Loucy (cell line): Measurements from ENCODE around the gene ZFYVE28.

Experiments
- H2AFZ ChIP-seq: fragments of 200-600 bp; sonication (generic); 2 replicates; pipeline ENCODE4 v1.6.0; 2016; ENCODE audit warnings: antibody characterized with exemption, mild to moderate bottlenecking, low read length, moderate library complexity
- H3F3A ChIP-seq: fragments of 200-600 bp; 2 replicates; pipeline ENCODE4 v1.6.0; 2016; ENCODE audit warnings: antibody characterized with exemption, low read depth, mild to moderate bottlenecking
- H3K27me3 ChIP-seq: fragments of 200-600 bp; sonication (generic); 2 replicates; pipeline ENCODE4 v1.6.1; 2014; ENCODE audit warnings: low read length, mild to moderate bottlenecking; ENCODE audit not compliant: insufficient read depth, poor library complexity, severe bottlenecking
- H3K36me3 ChIP-seq: fragments of 200-600 bp; sonication (generic); 2 replicates; pipeline ENCODE4 v1.6.1; 2016; ENCODE audit warnings: low read length; ENCODE audit not compliant: insufficient read depth
- H3K4me1 ChIP-seq: fragments of 200-600 bp; sonication (generic); 2 replicates; pipeline ENCODE4 v1.5.1; 2014; ENCODE audit warnings: low read length, mild to moderate bottlenecking; ENCODE audit not compliant: insufficient read depth, poor library complexity, severe bottlenecking
- H3K4me2 ChIP-seq: fragments of 200-600 bp; sonication (generic); 2 replicates; pipeline ENCODE4 v1.6.0; 2014; ENCODE audit warnings: antibody characterized with exemption, low read length, low read depth, mild to moderate bottlenecking; ENCODE audit not compliant: poor library complexity, severe bottlenecking
- H3K4me3 ChIP-seq: fragments of 200-600 bp; sonication (generic); 2 replicates; pipeline ENCODE4 v1.5.1; 2014; ENCODE audit warnings: low read length, mild to moderate bottlenecking, mixed read lengths; ENCODE audit not compliant: poor library complexity, severe bottlenecking
- H3K79me2 ChIP-seq: fragments of 200-600 bp; sonication (generic); 2 replicates; pipeline ENCODE4 v1.6.1; 2014; ENCODE audit warnings: low read length; ENCODE audit not compliant: insufficient read depth
- H3K9ac ChIP-seq: fragments of 200-600 bp; sonication (generic); 2 replicates; pipeline ENCODE4 v1.6.0; 2014; ENCODE audit warnings: mild to moderate bottlenecking, low read depth, low read length, moderate library complexity; ENCODE audit not compliant: poor library complexity, severe bottlenecking
- H3K9me2 ChIP-seq: fragments of 200-600 bp; sonication (generic); replicated peaks from 2 replicates; pipeline ENCODE4 v1.6.1; 2016; ENCODE audit warnings: low read depth, low read length, mixed read lengths
- H3K9me3 ChIP-seq: fragments of 200-600 bp; sonication (generic); 2 replicates; pipeline ENCODE4 v1.6.1; 2014; ENCODE audit warnings: mild to moderate bottlenecking, antibody characterized with exemption, low read length, low read depth; ENCODE audit not compliant: insufficient read depth
- H4K20me1 ChIP-seq: fragments of 200-600 bp; sonication (generic); 2 replicates; pipeline ENCODE4 v1.6.0; 2014; ENCODE audit warnings: antibody characterized with exemption, low read length, mild to moderate bottlenecking; ENCODE audit not compliant: insufficient read depth, poor library complexity, severe bottlenecking
- CTCF ChIP-seq: fragments of 200-600 bp; sonication (generic); conservative IDR thresholded peaks from 2 replicates; pipeline ENCODE4 v1.5.1; 2014; ENCODE audit warnings: mild to moderate bottlenecking, antibody characterized with exemption, low read length
- EZH2phosphoT487 ChIP-seq: fragments of 200-600 bp; IDR thresholded peaks from 2 replicates; pipeline ENCODE4 v1.6.1; 2018; ENCODE audit warnings: antibody characterized with exemption, mild to moderate bottlenecking, moderate library complexity, borderline replicate concordance

The ZFYVE28 gene

GRCh38 chr4:2332976-2333319, 85.5 kb downstream of the ZFYVE28 start:
- Histone ChIP-seq H3K4me3 (no peak overlapping the region), H2AFZ (no peak overlapping the region), H3K36me3 (no peaks in the 10 kb centered on the region), H3K4me1 (no peaks in the 10 kb centered on the region), H3F3A (no peaks in the 10 kb centered on the region), H3K9me2 (no peaks in the 10 kb centered on the region), H3K79me2 (no peaks in the 10 kb centered on the region), H3K9me3 (no peaks in the 10 kb centered on the region), H3K9ac (no peak overlapping the region), H3K27me3 (no peaks in the 10 kb centered on the region), H3K4me2 (no peak overlapping the region), H4K20me1 (no peaks in the 10 kb centered on the region)
- no peak for TF ChIP-seq EZH2phosphoT487
- no peak for TF ChIP-seq CTCF

GRCh38 chr4:2332201-2332975, 86.1 kb downstream of the ZFYVE28 start:
- H3K4me3 ChIP-seq = no peak overlapping the region
- no peaks in the 10 kb centered on the region for H3F3A ChIP-seq
- H3K4me1 ChIP-seq = no peaks in the 10 kb centered on the region
- TF ChIP-seq EZH2phosphoT487 = no peak
- TF ChIP-seq CTCF = no peak
- no peak overlapping the region for H3K4me2 ChIP-seq
- H3K9ac ChIP-seq = no peak overlapping the region
- H3K9me2 ChIP-seq = no peaks in the 10 kb centered on the region
- no peaks in the 10 kb centered on the region for H3K79me2 ChIP-seq
- no peaks in the 10 kb centered on the region for H3K36me3 ChIP-seq
- no peak overlapping the region for H2AFZ ChIP-seq
- H3K27me3 ChIP-seq = no peaks in the 10 kb centered on the region
- H4K20me1 ChIP-seq = no peaks in the 10 kb centered on the region
- H3K9me3 ChIP-seq = no peaks in the 10 kb centered on the region

- no peak overlapping the region for H3K9ac ChIP-seq
- H3K4me2 ChIP-seq = no peak overlapping the region
- no peaks in the 10 kb centered on the region for H3K79me2 ChIP-seq
- no peaks in the 10 kb centered on the region for H3K4me1 ChIP-seq
- H2AFZ ChIP-seq = no peak overlapping the region
- TF ChIP-seq EZH2phosphoT487 (no peak), CTCF (no peak)
- no peaks in the 10 kb centered on the region for H3F3A ChIP-seq
- no peak overlapping the region for H3K4me3 ChIP-seq
- H3K36me3 ChIP-seq = no peaks in the 10 kb centered on the region
- no peaks in the 10 kb centered on the region for H4K20me1 ChIP-seq
- H3K9me3 ChIP-seq = no peaks in the 10 kb centered on the region
- no peaks in the 10 kb centered on the region for H3K9me2 ChIP-seq
- H3K27me3 ChIP-seq = no peaks in the 10 kb centered on the region
These were observed 86.8 kb downstream of the ZFYVE28 start for GRCh38 chr4:2331519-2332200.
